Measurements from ENCODE around the gene ADAMTS12. TPM values are rescaled to one million over a fixed set of nuclear protein-coding genes. Genes with fewer than 3 reads are reported as not detected.

ADAMTS12 gene
- total RNA-seq, 1 experiment from 2014 or later, result 0.18 TPM

DNA sequence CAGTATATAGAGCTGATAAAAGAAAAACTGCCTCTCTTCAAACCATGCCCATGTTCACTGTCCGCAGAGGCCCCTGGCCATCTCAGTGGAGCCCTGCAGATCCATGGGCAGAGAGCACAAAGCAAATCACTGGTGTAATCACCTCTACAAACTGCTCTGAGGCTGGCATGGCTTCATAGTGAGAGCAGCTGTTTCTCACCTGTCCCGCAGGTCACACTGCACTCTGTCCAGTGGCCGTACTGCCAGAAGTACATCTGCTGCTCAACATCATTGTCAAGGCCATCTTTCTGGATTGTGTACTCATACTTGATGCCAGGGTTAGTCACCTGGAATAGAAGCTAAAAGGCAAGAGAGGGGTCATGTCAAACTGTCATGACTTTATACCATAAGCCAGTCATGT is 277.8 kb downstream of the ADAMTS12 start:
- ATAC-seq, result no peak
- no peak overlapping the region for H3K27ac ChIP-seq (ENCODE audit: low read length)
- H3K79me2 ChIP-seq (ENCODE audit: low read length), result no peaks in the 10 kb centered on the region
- BruUV-seq (replicated peaks), result no TSS peak
- H3F3A ChIP-seq (ENCODE audit: low read length, unreplicated experiment), result peaks cover 4% of the 10 kb centered on the region
- H3K4me1 ChIP-seq (ENCODE audit: insufficient read depth, low read length), result peaks cover 30% of the 10 kb centered on the region
- ChIA-PET POLR2A (ENCODE audit: unreplicated experiment) (no interaction called here), CTCF (no interaction called here)
- no peak overlapping the region for H3K9ac ChIP-seq (ENCODE audit: low read length)
- H3K4me2 ChIP-seq (ENCODE audit: low read length), result no peak overlapping the region
- DNase-seq, result no peak
- no peaks in the 10 kb centered on the region for H3K27me3 ChIP-seq (ENCODE audit: low read length)
- intact Hi-C loops (cut with micrococcal nuclease), result no loop called here
- H3K36me3 ChIP-seq (ENCODE audit: low read depth, low read length), result no peaks in the 10 kb centered on the region
- no peak overlapping the region for H2AFZ ChIP-seq (ENCODE audit: low read length)
- TF ChIP-seq EZH2phosphoT487 (IDR thresholded peaks at IDR 0.05; ENCODE audit: borderline replicate concordance, low read length) (no peak), EZH2 (IDR thresholded peaks at IDR 0.05; ENCODE audit: low read length, unreplicated experiment) (no peak)
- TF ChIP-seq, protein P1, sequence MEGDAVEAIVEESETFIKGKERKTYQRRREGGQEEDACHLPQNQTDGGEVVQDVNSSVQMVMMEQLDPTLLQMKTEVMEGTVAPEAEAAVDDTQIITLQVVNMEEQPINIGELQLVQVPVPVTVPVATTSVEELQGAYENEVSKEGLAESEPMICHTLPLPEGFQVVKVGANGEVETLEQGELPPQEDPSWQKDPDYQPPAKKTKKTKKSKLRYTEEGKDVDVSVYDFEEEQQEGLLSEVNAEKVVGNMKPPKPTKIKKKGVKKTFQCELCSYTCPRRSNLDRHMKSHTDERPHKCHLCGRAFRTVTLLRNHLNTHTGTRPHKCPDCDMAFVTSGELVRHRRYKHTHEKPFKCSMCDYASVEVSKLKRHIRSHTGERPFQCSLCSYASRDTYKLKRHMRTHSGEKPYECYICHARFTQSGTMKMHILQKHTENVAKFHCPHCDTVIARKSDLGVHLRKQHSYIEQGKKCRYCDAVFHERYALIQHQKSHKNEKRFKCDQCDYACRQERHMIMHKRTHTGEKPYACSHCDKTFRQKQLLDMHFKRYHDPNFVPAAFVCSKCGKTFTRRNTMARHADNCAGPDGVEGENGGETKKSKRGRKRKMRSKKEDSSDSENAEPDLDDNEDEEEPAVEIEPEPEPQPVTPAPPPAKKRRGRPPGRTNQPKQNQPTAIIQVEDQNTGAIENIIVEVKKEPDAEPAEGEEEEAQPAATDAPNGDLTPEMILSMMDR (conservative IDR thresholded peaks at IDR 0.05; ENCODE audit: low read depth, low read length), result no peak
- no peak overlapping the region for H3K4me3 ChIP-seq (ENCODE audit: low read length)
- no peaks in the 10 kb centered on the region for H3K9me2 ChIP-seq (replicated peaks; ENCODE audit: low read length)
- no peaks in the 10 kb centered on the region for H3K9me3 ChIP-seq (ENCODE audit: low read length)
- no peaks in the 10 kb centered on the region for H4K20me1 ChIP-seq (ENCODE audit: low read length)

DNA sequence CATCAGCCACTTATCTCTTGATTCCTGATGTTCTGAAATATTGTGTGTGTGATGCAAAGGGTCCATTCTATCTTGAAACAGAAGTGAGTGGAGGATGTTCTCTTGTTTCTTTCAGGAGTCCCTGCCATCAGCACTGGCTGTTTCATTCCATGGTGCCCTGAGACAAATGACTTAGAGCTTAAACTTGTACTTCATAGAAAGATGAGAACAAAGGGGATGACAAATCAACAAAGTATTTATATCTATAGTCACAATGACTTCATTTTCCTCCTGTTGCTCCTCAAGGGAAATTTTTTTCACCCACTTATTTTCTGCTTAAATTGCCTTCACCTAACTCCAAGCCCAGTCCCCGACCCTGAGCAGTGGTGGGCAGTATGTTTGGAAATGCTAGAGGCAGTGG is 279.4 kb downstream of the ADAMTS12 start:
- no peaks in the 10 kb centered on the region for H3K36me3 ChIP-seq (ENCODE audit: low read depth, low read length)
- no peak overlapping the region for H2AFZ ChIP-seq (ENCODE audit: low read length)
- CTCF ChIA-PET, result no interaction called here
- peak; percentile 81 for DNase-seq
- no TSS peak for BruUV-seq (replicated peaks)
- no peaks in the 10 kb centered on the region for H3K9me2 ChIP-seq (replicated peaks; ENCODE audit: low read length)
- peak; percentile 75 for ATAC-seq
- intact Hi-C loops (cut with micrococcal nuclease), result no loop called here
- no peaks in the 10 kb centered on the region for H3K27me3 ChIP-seq (ENCODE audit: low read length)
- H3K4me3 ChIP-seq (ENCODE audit: low read length), result no peak overlapping the region
- POLR2A ChIA-PET (ENCODE audit: unreplicated experiment), result interaction anchor here (0.6 kb wide), 1 partner anchor 37 kb away, joined by 6 read pairs; no protein-coding TSS in a partner anchor
- H3K9ac ChIP-seq (ENCODE audit: low read length), result no peak overlapping the region
- peaks cover 4% of the 10 kb centered on the region for H3F3A ChIP-seq (ENCODE audit: low read length, unreplicated experiment)
- peaks cover 30% of the 10 kb centered on the region for H3K4me1 ChIP-seq (ENCODE audit: insufficient read depth, low read length)
- peak overlapping the region; percentile 68 for H3K27ac ChIP-seq (ENCODE audit: low read length)
- H4K20me1 ChIP-seq (ENCODE audit: low read length), result no peaks in the 10 kb centered on the region
- no peaks in the 10 kb centered on the region for H3K79me2 ChIP-seq (ENCODE audit: low read length)
- no peak for TF ChIP-seq EZH2phosphoT487 (IDR thresholded peaks at IDR 0.05; ENCODE audit: borderline replicate concordance, low read length)
- no peak for TF ChIP-seq EZH2 (IDR thresholded peaks at IDR 0.05; ENCODE audit: low read length, unreplicated experiment)
- TF ChIP-seq, protein P1 (conservative IDR thresholded peaks at IDR 0.05; ENCODE audit: low read depth, low read length), result no peak
- H3K4me2 ChIP-seq (ENCODE audit: low read length), result peak overlapping the region; percentile 65
- H3K9me3 ChIP-seq (ENCODE audit: low read length), result no peaks in the 10 kb centered on the region

DNA sequence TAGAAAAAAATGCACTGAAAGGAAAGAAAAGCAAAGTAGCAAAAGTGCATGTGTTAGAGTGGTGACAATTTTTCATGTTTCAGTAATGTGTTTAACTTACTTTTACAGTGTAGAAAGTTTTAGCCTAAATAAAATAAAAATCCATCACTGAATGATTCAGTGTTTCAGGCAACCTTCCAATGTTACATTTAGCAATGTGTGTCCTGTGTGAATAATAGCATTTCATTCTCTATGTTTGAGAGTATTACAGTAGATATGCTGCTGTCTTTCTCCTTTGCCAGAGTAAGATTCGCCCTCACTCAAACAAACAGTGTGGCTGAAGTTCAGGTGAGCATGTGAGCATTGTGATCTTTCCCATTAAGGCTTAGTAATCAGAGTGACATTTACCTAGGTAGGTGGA is 279.9 kb downstream of the ADAMTS12 start:
- no peak overlapping the region for H3K4me3 ChIP-seq (ENCODE audit: low read length)
- ATAC-seq (peak; percentile 94), DNase-seq (peak; percentile 77)
- no peaks in the 10 kb centered on the region for H3K36me3 ChIP-seq (ENCODE audit: low read depth, low read length)
- POLR2A ChIA-PET (ENCODE audit: unreplicated experiment), result interaction anchor here (0.7 kb wide), 1 partner anchor 38 kb away, joined by 4 read pairs; no protein-coding TSS in a partner anchor
- H3K4me2 ChIP-seq (ENCODE audit: low read length), result peak overlapping the region; percentile 65
- H3K27ac ChIP-seq (ENCODE audit: low read length), result peak overlapping the region; percentile 68
- TF ChIP-seq, protein P1 (conservative IDR thresholded peaks at IDR 0.05; ENCODE audit: low read depth, low read length), result no peak
- TF ChIP-seq EZH2phosphoT487 (IDR thresholded peaks at IDR 0.05; ENCODE audit: borderline replicate concordance, low read length) (no peak), EZH2 (IDR thresholded peaks at IDR 0.05; ENCODE audit: low read length, unreplicated experiment) (no peak)
- H3F3A ChIP-seq (ENCODE audit: low read length, unreplicated experiment), result peaks cover 4% of the 10 kb centered on the region
- no peaks in the 10 kb centered on the region for H3K9me2 ChIP-seq (replicated peaks; ENCODE audit: low read length)
- no peaks in the 10 kb centered on the region for H3K9me3 ChIP-seq (ENCODE audit: low read length)
- H2AFZ ChIP-seq (ENCODE audit: low read length), result no peak overlapping the region
- intact Hi-C loops (cut with micrococcal nuclease), result no loop called here
- H3K79me2 ChIP-seq (ENCODE audit: low read length), result no peaks in the 10 kb centered on the region
- no peaks in the 10 kb centered on the region for H4K20me1 ChIP-seq (ENCODE audit: low read length)
- no peaks in the 10 kb centered on the region for H3K27me3 ChIP-seq (ENCODE audit: low read length)
- peaks cover 30% of the 10 kb centered on the region for H3K4me1 ChIP-seq (ENCODE audit: insufficient read depth, low read length)
- CTCF ChIA-PET, result no interaction called here
- H3K9ac ChIP-seq (ENCODE audit: low read length), result no peak overlapping the region
- no TSS peak for BruUV-seq (replicated peaks)
